Activated CD8-positive, alpha-beta T cell treated with anti-CD3 and anti-CD28 coated beads for 36 hours (primary cell): ENCODE data around the gene S100A8. TPM values are rescaled to one million over a fixed set of nuclear protein-coding genes. Genes with fewer than 3 reads are reported as not detected.
A peak's percentile ranks its signal among the peaks of the same experiment; 100 is the strongest.
"Not testable (repeated sequence)": the region's sequence is repeated elsewhere in the genome, so short reads cannot be mapped to it uniquely, and the experiment has no call there.

ENCODE experiments used
- ATAC-seq: fragments of 200-7000 bp; cut with Tn5 transposase; one replicate; pipeline ENCODE4 v1.10.0; 2021; ENCODE audit warnings: mild to moderate bottlenecking, moderate library complexity
- CTCF ChIA-PET: fragments of 350-600 bp; sonication (Branson Sonifier 250); formaldehyde crosslinking; loops from one replicate; lab custom pipeline; 2021; ENCODE audit warnings: antibody characterized with exemption; lab: Charles Lee
- POLR2A ChIA-PET: fragments of 350-600 bp; sonication (Branson Sonifier 250); formaldehyde crosslinking; loops from one replicate; lab custom pipeline; 2021; ENCODE audit warnings: antibody characterized with exemption; lab: Charles Lee
- DNase-seq: peaks from one replicate; pipeline ENCODE4 v3.0.0-alpha.2; 2020
- H3K27ac Mint-ChIP-seq: one replicate; pipeline ENCODE4 v1.8.0; 2021; ENCODE audit warnings: mild to moderate bottlenecking, mixed read lengths
- H3K27me3 Mint-ChIP-seq: one replicate; pipeline ENCODE4 v1.8.0; 2021; ENCODE audit warnings: mixed read lengths
- H3K36me3 Mint-ChIP-seq: one replicate; pipeline ENCODE4 v1.8.0; 2021; ENCODE audit warnings: low read depth, mixed read lengths
- H3K4me1 Mint-ChIP-seq: one replicate; pipeline ENCODE4 v1.8.0; 2021; ENCODE audit warnings: low read depth, mixed read lengths
- H3K4me3 Mint-ChIP-seq: one replicate; pipeline ENCODE4 v1.8.0; 2021; ENCODE audit warnings: mild to moderate bottlenecking, moderate library complexity, mixed read lengths
- H3K9me3 Mint-ChIP-seq: one replicate; pipeline ENCODE4 v1.8.0; 2021; ENCODE audit warnings: mixed read lengths
- CTCF ChIP-seq: fragments of 200-600 bp; IDR thresholded peaks from one replicate; pipeline ENCODE4 v1.8.0; 2022; ENCODE audit warnings: antibody characterized with exemption, mild to moderate bottlenecking
- intact Hi-C: fragments of 100-400 bp; cut with micrococcal nuclease; formaldehyde crosslinking; loops from one replicate; pipeline ENCODE4 v1.10.0; 2022
- total RNA-seq, 2 experiments: library from RNA; stranded (reverse); gene quantifications; one replicate each; pipeline ENCODE4 v1.2.3, GENCODE V29; 2021

S100A8 gene
- total RNA-seq, 2 experiments from 2014 or later: not detected

GRCh38 chr1:153422450-153423068, 31.7 kb upstream of the S100A8 start:
- H3K27me3 Mint-ChIP-seq: peaks cover 29% of the 10 kb centered on the region
- no peak for TF ChIP-seq CTCF
- ChIA-PET POLR2A (no interaction called here), CTCF (interaction anchor here (0.9 to 1.4 kb wide), 2 partner anchors 70 to 72 kb away, joined by 4 to 5 read pairs; no protein-coding TSS in a partner anchor)
- ATAC-seq (no peak), DNase-seq (peak; percentile 78)
- intact Hi-C loops: no loop called here
- no peak overlapping the region for H3K27ac Mint-ChIP-seq
- no peaks in the 10 kb centered on the region for H3K4me1 Mint-ChIP-seq
- no peaks in the 10 kb centered on the region for H3K9me3 Mint-ChIP-seq
- H3K4me3 Mint-ChIP-seq: no peak overlapping the region
- no peaks in the 10 kb centered on the region for H3K36me3 Mint-ChIP-seq

GRCh38 chr1:153420306-153420705, 29.4 kb upstream of the S100A8 start:
- H3K27me3 Mint-ChIP-seq: peaks cover 31% of the 10 kb centered on the region
- ATAC-seq: no peak
- H3K4me3 Mint-ChIP-seq: no peak overlapping the region
- intact Hi-C loops: no loop called here
- H3K27ac Mint-ChIP-seq: no peak overlapping the region
- H3K36me3 Mint-ChIP-seq: no peaks in the 10 kb centered on the region
- DNase-seq: no peak
- H3K4me1 Mint-ChIP-seq: no peaks in the 10 kb centered on the region
- ChIA-PET POLR2A (no interaction called here), CTCF (interaction anchor here (0.6 kb wide), 1 partner anchor 1494 kb away, joined by 3 read pairs; no protein-coding TSS in a partner anchor)
- H3K9me3 Mint-ChIP-seq: no peaks in the 10 kb centered on the region
- no peak for TF ChIP-seq CTCF

GRCh38 chr1:153419436-153419793, 28.5 kb upstream of the S100A8 start:
- H3K9me3 Mint-ChIP-seq, H3K4me3 Mint-ChIP-seq, H3K4me1 Mint-ChIP-seq, ATAC-seq, CTCF ChIA-PET, POLR2A ChIA-PET, DNase-seq, H3K27ac Mint-ChIP-seq, H3K36me3 Mint-ChIP-seq, intact Hi-C loops: not testable (repeated sequence)
- peaks cover 25% of the 10 kb centered on the region for H3K27me3 Mint-ChIP-seq

- H3K9me3 Mint-ChIP-seq, DNase-seq, CTCF ChIA-PET, H3K36me3 Mint-ChIP-seq, H3K4me1 Mint-ChIP-seq, H3K4me3 Mint-ChIP-seq, H3K27ac Mint-ChIP-seq, ATAC-seq, intact Hi-C loops, POLR2A ChIA-PET: not testable (repeated sequence)
- H3K27me3 Mint-ChIP-seq: peaks cover 24% of the 10 kb centered on the region
These were observed 28.0 kb upstream of the S100A8 start for GRCh38 chr1:153418758-153419435.

GRCh38 chr1:153417136-153417888, 26.4 kb upstream of the S100A8 start:
- ATAC-seq (no peak), DNase-seq (no peak)
- intact Hi-C loops: no loop called here
- H3K27ac Mint-ChIP-seq: no peak overlapping the region
- no peaks in the 10 kb centered on the region for H3K9me3 Mint-ChIP-seq
- no peak overlapping the region for H3K4me3 Mint-ChIP-seq
- POLR2A ChIA-PET: no interaction called here
- no peaks in the 10 kb centered on the region for H3K36me3 Mint-ChIP-seq
- peaks cover 20% of the 10 kb centered on the region for H3K27me3 Mint-ChIP-seq
- no peak for TF ChIP-seq CTCF
- H3K4me1 Mint-ChIP-seq: no peaks in the 10 kb centered on the region
- CTCF ChIA-PET: no interaction called here
